Peyer's patch (tissue), 4 donors: ENCODE measurements around the gene C1R.

ENCODE experiments used
- POLR2A ChIP-seq, 2 donors: fragments of 450-650 bp; IDR thresholded peaks; one replicate each; pipeline ENCODE4 v1.5.1; 2017; ENCODE audit warnings: antibody characterized with exemption in 2 of 2, mild to moderate bottlenecking in 2 of 2, moderate library complexity in 2 of 2
- TF ChIP-seq, protein P1 (sequence below), 6 experiments: fragments of 450-650 bp in 4 of 6; fragments of 200-600 bp in 2 of 6; sonication (generic) in 1 of 6; IDR thresholded peaks; one replicate each; pipeline ENCODE4 v1.5.1; 2017 to 2019; ENCODE audit warnings: antibody characterized with exemption in 6 of 6, mild to moderate bottlenecking in 3 of 6, moderate library complexity in 1 of 6

DNA sequence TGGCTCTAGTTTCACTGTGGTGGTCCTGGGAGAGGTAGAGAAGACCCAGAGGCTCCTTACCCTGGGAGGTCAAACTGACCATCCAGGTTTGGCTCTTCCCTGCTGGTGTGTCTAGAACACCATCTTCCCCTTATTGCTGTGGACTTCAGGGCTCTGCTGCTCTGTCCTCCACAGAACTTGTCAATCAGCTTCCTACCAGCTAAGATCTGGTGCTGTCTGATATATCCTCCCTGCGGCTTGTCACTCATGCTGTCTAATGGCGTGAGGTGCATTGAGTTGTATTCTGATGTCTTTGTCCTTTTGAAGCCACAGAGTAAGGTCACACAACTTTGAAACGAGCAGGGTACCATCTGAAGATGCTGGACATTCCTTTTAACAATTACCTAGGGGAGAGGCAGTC is 24.0 kb upstream of the C1R start:
- TF ChIP-seq, protein P1, sequence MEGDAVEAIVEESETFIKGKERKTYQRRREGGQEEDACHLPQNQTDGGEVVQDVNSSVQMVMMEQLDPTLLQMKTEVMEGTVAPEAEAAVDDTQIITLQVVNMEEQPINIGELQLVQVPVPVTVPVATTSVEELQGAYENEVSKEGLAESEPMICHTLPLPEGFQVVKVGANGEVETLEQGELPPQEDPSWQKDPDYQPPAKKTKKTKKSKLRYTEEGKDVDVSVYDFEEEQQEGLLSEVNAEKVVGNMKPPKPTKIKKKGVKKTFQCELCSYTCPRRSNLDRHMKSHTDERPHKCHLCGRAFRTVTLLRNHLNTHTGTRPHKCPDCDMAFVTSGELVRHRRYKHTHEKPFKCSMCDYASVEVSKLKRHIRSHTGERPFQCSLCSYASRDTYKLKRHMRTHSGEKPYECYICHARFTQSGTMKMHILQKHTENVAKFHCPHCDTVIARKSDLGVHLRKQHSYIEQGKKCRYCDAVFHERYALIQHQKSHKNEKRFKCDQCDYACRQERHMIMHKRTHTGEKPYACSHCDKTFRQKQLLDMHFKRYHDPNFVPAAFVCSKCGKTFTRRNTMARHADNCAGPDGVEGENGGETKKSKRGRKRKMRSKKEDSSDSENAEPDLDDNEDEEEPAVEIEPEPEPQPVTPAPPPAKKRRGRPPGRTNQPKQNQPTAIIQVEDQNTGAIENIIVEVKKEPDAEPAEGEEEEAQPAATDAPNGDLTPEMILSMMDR (IDR thresholded peaks at IDR 0.05): no peak
- TF ChIP-seq POLR2A (IDR thresholded peaks at IDR 0.05): no peak
